Activated gamma-delta T cell treated with Interleukin-2 at 50 U/mL for 16 hours (primary cell): Measurements from ENCODE around the gene WFDC6.
"Not testable (repeated sequence)": the region's sequence is repeated elsewhere in the genome, so short reads cannot be mapped to it uniquely, and the experiment has no call there.

ENCODE experiments used
- DNase-seq: peaks from one replicate; pipeline ENCODE4 v3.0.0-alpha.2; 2020

Gene WFDC6

GRCh38 chr20:45539382-45539781 lies at the start of gene WFDC6:
WFDC6 (minus strand) TSS chr20:45539482; CDS start chr20:45539407, 75 bp downstream.
- DNase-seq = no peak

GRCh38 chr20:45588800-45589199 lies 49.5 kb upstream of the WFDC6 start:
- DNase-seq = no peak

GRCh38 chr20:45585986-45586385 lies 46.7 kb upstream of the WFDC6 start:
- not testable (repeated sequence) for DNase-seq

DNA sequence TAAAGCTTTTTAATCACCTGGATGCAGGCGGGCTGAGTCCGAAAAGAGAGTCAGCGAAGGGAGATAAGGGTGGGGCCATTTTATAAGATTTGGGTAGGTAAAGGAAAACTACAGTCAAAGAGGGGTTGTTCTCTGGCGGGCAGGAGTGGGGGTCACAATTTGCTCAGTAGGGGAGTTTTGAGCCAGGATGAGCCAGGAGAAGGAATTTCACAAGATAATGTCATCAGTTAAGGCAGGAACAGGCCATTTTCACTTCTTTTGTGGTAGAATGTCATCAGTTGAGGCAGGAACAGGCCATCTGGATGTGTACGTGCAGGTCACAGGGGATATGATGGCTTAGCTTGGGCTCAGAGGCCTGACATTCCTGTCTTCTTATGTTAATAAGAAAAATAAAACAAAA lies 45.0 kb upstream of the WFDC6 start:
- not testable (repeated sequence) for DNase-seq

DNA sequence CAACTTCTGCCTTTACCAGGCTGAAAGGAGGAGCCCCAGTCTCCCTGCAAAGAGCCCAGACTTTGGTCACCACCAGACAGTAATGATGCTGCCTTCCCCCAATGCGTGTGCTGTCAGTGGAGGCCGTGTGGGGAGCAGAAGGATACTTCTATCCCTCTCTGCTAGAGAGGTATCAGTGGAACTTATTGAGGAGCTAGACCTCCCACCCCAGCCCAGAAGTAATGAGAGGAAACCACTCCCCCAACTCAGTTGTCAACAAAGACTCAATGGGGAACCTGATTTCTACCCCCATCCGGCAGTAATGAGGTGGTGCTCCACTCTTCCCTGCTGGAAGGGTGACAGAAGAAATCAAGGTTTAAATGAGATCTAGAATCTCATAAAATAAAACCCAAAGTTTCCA lies 44.2 kb upstream of the WFDC6 start:
- no peak for DNase-seq

DNA sequence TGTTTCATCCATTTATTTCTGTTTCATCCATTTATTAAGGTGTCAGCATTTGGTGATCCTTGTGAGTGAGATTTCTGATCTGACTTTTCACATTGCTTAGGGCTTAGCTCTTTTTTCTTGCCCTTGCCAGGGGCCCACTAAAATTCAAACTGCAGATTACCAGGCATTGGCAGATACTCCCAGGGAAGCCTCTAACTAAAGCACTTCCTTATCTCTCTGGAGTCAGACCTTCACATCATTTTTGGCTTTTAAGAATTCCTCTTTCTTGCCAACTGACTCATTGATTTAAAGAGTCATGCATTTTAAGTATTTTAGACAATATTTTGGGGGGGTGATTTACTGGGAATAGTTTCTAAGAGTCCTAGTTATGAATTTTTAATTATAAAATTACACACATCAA lies 42.4 kb upstream of the WFDC6 start:
- DNase-seq = no peak

DNA sequence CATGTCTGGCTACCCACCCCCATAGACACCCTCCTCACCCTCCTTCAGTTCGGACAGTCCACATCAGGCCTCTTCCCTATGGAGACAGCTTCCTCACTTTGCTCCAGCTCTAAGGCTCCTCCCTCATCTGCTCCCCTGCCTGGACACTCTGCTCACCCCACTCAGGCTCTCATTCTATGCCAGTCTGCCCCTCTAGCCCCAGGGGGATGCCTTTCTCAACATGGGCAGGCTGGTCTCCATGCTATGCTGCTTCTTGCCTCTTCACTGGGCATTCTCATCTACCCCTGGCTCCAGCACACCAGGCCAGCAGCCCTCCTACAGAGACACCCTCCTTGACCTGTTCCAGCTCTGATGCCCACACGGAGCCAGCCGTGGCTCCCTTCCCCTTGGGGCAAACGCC lies 39.9 kb upstream of the WFDC6 start, which contains the start of gene WFDC8:
Gene WFDC8 (minus strand): TSS at position 101 of the 400 bp plus-strand sequence. CDS start 37 bp downstream, at position 64.
- DNase-seq = no peak

GRCh38 chr20:45578231-45578630 lies 38.9 kb upstream of the WFDC6 start:
- DNase-seq = no peak

DNA sequence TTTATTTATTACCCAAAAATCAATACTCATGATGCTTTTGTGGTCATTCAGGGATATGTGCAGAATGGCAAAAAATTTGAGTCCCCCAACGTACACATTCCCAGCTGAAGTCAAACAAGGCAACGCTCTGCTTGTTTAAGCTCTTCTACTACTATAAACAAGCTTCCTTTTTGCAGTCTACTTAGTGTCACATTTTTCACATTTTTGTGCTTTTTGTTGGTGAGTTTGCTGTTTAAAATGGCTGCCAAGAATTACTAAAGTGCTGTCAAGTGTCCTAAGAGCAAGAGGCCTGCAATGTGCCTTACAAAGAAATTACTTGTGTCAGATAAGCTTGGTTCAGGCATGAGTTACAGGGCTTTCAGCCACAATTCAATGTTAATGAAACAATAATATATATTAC lies 37.7 kb upstream of the WFDC6 start:
- no peak for DNase-seq

- no peak for DNase-seq
These were observed 36.6 kb upstream of the WFDC6 start for GRCh38 chr20:45575931-45576330.

GRCh38 chr20:45569650-45570049 lies 30.4 kb upstream of the WFDC6 start:
- not testable (repeated sequence) for DNase-seq

DNA sequence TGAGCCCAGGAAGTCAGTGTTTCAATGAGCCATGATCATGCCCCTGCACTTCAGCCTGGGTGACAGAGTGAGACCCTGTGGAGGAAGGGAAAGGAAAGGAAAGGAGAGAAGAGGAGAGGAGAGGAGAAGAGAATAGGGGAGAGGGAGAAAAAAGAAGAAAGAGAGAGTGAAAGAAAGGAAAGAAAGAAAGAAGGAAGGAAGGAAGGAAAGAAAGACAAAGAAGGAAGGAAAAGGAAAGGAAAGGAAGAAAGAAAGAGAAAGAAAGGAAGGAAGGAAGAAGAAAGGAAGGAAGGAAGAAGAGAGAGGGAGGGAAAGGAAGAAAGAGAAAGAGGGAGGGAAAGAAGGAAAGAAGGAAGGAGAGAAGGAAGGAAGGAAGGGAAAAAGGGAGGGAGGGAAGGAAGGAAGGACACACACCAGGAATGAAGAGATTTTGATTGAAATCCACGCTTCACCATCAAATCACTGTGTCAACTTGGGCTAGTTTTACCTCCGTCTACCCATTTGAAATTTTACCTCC lies 25.5 kb upstream of the WFDC6 start:
- no peak for DNase-seq

- DNase-seq = no peak
These were observed 15.9 kb upstream of the WFDC6 start for GRCh38 chr20:45555198-45555597.

DNA sequence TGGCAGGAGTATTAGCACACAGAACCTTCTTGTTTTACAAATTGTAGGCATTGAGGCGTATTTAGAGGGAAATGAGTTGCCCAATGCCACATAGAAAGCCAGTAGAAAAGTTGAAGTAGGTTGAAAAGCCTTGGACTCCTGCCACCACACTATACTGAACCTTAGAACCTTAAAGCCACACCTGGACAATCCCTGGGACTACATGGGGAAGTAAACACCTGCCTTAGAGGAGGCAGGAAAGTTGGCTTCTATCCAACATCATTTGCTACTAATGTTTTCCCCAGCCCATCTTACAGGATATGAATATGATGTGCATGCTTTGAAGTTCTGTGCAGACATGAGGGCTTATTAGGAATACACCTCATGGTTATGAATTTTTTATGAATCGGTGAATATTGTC lies 13.2 kb upstream of the WFDC6 start:
- no peak for DNase-seq

- no peak for DNase-seq
These were observed 11.5 kb upstream of the WFDC6 start for GRCh38 chr20:45550765-45551164.

GRCh38 chr20:45548410-45548809 lies 9.1 kb upstream of the WFDC6 start:
- no peak for DNase-seq

DNA sequence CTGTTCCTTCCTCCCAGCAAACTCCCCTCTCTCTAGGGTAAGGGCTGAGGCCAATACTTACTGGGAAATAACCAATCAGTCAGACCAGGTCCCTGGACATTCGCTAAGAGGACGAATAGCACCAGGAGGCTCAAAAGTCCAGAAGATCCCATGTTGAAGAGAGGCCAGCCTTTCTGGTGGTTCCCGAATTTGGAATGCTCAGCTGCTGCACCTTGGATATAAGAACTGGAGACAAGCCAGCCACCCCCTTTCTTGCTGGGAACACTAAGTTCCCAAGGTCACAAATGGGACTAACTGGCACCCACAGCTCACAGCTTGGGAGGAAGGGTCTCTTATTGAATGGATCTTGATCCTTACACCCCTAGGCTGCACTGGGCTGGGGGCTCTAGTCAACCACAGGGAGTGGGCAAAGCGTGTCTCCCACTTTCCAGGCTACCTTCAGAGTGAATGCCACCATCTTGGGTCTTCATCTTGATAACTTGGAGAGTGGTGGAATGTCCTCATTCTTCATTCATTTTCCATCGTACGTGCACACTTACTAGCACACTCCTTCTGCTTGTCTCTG lies 8.0 kb upstream of the WFDC6 start, which contains the start of gene EPPIN:
Gene EPPIN (minus strand): TSS at position 196 of the 565 bp plus-strand sequence. CDS start 44 bp downstream, at position 152.
- DNase-seq = no peak

DNA sequence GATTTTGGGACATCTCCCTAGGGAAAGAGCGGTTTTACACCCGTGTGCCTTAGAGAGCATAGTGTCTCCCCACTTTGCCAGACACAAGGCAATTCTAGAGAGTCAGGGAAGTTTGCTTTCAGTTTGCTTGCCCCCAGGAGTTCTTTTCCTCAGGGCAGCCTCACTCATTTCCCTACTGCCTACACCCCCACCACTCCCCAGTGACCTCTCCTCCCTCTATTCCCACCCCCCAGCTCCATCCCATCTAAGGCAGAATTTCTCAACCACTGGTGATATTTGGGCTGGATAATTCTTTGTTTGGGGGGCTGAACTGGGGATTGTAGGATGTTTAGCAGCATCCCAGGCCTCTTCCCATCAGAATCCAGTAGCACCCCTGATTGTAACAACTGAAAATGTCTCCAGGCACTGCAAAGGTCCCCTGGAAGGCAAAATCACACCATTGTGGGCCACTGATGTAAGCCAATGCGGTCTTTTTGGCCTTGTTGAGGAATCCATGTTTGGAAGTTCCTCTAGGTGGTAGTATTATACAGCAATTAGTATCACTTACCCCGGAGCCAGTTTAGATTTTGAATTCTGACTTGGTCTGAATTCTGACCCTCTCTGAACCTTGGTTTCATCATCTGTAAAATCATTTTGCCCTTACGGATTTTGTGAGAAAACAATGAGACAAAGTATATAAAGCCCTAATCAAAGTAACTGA lies 6.6 kb upstream of the WFDC6 start:
- DNase-seq = no peak

DNA sequence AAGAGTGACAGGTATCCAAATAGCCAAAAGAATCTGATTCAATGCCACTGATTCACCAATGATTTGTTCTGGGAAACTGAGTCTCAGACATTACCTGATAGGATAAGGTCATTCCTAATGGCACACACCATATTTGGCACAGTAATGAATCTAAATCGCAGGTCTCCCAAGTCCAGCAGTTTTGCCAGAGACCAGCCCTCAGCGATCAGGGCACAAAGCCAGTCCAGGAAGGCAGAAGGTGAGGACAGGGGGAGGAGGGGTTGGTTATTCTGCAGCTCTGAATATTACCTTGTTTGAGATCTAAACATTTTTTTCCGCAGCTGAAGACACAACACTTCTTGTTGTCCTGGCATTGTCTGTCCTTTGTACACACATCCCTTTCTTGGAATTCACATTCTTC lies 6.1 kb upstream of the WFDC6 start:
- DNase-seq = no peak

- no peak for DNase-seq
These were observed 978 bp downstream of the WFDC6 start for GRCh38 chr20:45538209-45538799.

- DNase-seq = no peak
These were observed 12.0 kb downstream of the WFDC6 start for GRCh38 chr20:45527294-45527693.

DNA sequence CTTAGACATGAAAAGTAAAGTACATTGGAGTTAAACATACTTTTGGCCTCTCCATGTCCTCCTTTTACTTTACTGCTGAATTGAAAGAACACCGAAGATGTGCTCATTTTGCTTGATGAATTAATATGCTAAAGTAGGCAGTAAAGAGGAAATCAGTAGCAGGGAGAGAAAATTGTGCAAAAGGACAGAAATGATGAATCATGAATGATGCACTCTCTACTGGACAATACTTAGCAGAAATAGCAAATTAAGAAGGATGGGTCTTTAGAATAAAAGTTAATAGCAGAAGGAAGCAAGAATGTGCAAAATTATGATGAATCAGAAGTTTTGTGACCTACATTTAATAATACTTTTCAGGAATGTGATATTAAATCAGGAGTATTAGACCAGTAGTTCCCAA lies 15.5 kb downstream of the WFDC6 start:
- DNase-seq = no peak

DNA sequence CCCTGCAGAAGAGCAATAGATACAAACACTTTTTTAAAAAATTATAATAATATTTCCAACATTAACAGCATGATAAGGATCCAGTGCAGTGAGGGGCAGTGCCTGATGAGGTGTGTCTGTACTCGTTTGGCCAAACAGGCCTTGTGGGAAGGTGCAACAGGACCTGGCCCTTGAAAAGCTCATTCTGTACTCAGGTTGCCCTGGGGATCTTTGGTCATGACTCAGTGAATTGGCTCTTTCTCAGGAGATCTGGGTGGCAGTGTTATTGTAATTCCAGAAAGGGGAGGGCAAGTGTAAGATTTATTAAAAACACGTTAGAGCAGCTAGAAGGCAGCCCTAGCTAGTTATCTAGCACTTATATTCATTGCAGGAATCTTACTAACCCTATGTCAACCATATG lies 21.0 kb downstream of the WFDC6 start:
- no peak for DNase-seq
